Stimulated activated CD4-positive, alpha-beta T cell treated with anti-CD3 and anti-CD28 coated beads, Interleukin-2, amount 100 ng/mL, for 24 hours (primary cell): ENCODE data around the gene RAB15.

Experiments used
- DNase-seq, 2 donors: peaks; one replicate each; pipeline ENCODE4 v3.0.0-alpha.2; 2020

The RAB15 gene

GRCh38 chr14:64899958-64900357 is 72.2 kb downstream of the RAB15 start:
- DNase-seq, result no peak
